Skeletal muscle tissue (tissue), 4 donors: ENCODE results near the gene AHDC1. TPM values are rescaled to one million over a fixed set of nuclear protein-coding genes. Genes with fewer than 3 reads are reported as not detected.
"Not testable (repeated sequence)": the region's sequence is repeated elsewhere in the genome, so short reads cannot be mapped to it uniquely, and the experiment has no call there.

Experiments
- H3K27ac ChIP-seq: one replicate; pipeline ENCODE4 v1.7.0; 2013; ENCODE audit warnings: mild to moderate bottlenecking, low read depth, low read length, inconsistent platforms
- H3K27me3 ChIP-seq, 3 donors: one replicate each; pipeline ENCODE4 v1.7.0; 2013; ENCODE audit warnings: low read length in 3 of 3; ENCODE audit not compliant: control insufficient read depth in 3 of 3, insufficient read depth in 3 of 3
- H3K36me3 ChIP-seq, 3 donors: one replicate each; pipeline ENCODE4 v1.7.0; 2013; ENCODE audit warnings: low read length in 3 of 3; ENCODE audit not compliant: control insufficient read depth in 3 of 3, insufficient read depth in 3 of 3
- H3K4me1 ChIP-seq, 3 donors: one replicate each; pipeline ENCODE4 v1.7.0; 2013; ENCODE audit warnings: low read length in 3 of 3, mild to moderate bottlenecking in 3 of 3; ENCODE audit not compliant: control insufficient read depth in 3 of 3, insufficient read depth in 3 of 3
- H3K4me3 ChIP-seq, 3 donors: one replicate each; pipeline ENCODE4 v1.7.0; 2013; ENCODE audit warnings: low read length in 3 of 3
- H3K9ac ChIP-seq, 3 donors: one replicate each; pipeline ENCODE4 v1.7.0; 2013; ENCODE audit warnings: low read length in 3 of 3, mild to moderate bottlenecking in 3 of 3, moderate library complexity in 2 of 3, low read depth in 1 of 3
- H3K9me3 ChIP-seq, 3 donors: one replicate each; pipeline ENCODE4 v1.7.0; 2013; ENCODE audit warnings: low read length in 3 of 3; ENCODE audit not compliant: control insufficient read depth in 3 of 3
- total RNA-seq: library from RNA; depleted of rRNA; stranded (reverse); fragments of >200 nt; gene quantifications from one replicate; pipeline ENCODE4 v1.2.3, GENCODE V29; 2014
- donor health status: Osteomylitis.

AHDC1 gene
- total RNA-seq, 1 donor from 2014 or later, result 19.8 TPM

DNA sequence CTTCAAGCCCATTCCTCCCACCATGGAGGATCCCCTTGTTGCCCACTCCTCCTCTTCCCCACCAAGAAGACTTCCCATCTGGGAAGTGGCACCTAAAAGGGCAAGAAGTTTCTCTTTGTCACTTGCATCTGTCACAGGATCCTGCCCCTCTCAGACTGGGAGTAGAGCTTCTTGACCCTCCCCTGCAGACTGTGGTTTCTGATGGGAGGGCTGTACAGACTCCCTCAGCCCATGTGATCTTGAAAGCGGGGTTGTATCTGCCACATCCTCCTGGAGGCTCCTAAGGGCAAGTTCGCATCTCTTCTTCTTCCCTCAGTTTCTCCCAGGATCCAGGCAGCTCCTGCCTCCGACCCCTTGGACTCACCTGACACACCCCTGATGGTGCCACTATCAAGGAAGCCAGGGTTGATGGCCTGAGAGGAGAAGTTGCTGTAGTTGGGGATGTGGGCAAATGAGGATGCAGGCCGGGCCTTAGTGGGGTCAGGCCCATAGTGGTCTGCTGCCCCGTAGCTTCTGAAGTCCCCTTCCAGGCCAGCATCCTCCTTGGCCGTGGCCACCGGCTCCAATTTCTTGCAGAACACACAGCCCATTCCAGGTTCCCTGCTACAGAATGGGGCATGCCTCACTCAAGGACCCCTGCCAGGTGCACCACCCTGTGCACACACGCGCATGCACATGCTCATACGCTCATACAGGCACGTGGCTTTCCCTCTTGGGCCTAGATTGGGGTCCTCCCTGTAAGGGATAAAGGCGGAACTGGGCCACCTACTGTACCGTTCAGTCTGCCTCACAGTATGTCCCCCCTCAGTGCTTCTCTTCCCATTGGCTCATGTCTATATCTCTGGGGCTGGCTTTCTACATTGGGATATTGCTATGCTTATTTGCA lies 19.6 kb upstream of the AHDC1 start:
- Histone ChIP-seq H3K27me3 (no peaks in the 10 kb centered on the region), H3K4me3 (no peak overlapping the region), H3K9me3 (no peaks in the 10 kb centered on the region), H3K27ac (no peak overlapping the region), H3K9ac (no peak overlapping the region), H3K36me3 (no peaks in the 10 kb centered on the region), H3K4me1 (peaks cover 8 to 11% (median 11%) of the 10 kb centered on the region in 3 donors)

GRCh38 chr1:27622828-27623227 lies 18.9 kb upstream of the AHDC1 start:
- H3K27me3 ChIP-seq, result no peaks in the 10 kb centered on the region
- H3K27ac ChIP-seq, result no peak overlapping the region

DNA sequence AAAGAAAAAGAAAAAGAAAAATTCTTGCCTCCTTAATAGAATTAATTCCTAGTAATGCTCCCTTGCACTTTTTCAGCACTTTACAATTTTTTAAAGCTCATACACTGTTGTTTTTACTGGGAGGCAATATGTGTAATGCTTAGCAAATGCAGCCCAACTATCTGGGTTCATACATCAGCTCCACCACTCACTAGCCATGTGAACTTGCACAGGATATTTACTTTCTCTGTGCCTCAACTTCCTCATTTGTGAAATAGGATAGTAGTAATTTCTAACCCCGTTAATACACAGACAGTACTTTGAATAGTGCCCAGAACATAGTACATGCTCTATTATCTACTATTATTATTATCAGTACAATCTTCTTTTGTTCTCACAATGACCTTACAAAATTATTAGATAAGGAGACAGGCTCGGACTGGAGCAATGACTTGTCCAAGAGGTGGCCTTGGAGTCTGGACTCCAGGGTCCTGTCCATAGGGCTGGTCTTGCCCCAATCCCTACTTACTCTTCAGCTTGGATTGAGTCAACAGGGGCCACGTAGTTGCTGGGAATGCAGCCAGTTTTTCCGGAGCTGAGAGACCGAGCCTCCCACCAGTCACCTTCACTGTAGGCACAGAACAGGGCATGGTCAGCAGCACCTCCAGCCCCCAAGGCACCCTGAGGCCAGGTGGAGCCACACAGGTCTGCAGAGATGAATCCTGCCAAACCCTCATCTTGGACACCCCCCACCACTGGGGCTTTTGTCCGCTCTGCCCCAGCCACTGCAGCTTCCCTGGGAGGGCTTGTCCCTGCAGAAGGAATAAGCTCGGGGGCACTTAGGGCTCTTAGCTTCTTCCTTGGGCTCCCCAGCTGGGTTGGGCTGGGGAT lies 17.3 kb upstream of the AHDC1 start:
- peaks cover 3 to 12% (median 6%) of the 10 kb centered on the region in 3 donors for H3K4me1 ChIP-seq

More at GRCh38 chr1:27622828-27623227, 18.9 kb upstream of the AHDC1 start:
- Histone ChIP-seq H3K36me3 (no peaks in the 10 kb centered on the region), H3K4me1 (peaks cover 3 to 12% (median 6%) of the 10 kb centered on the region in 3 donors), H3K4me3 (no peak overlapping the region), H3K9me3 (no peaks in the 10 kb centered on the region), H3K9ac (no peak overlapping the region)

GRCh38 chr1:27619782-27620438 lies 16.0 kb upstream of the AHDC1 start:
- not testable (repeated sequence) for H3K36me3 ChIP-seq, H3K9me3 ChIP-seq, H3K9ac ChIP-seq, H3K4me3 ChIP-seq, H3K27me3 ChIP-seq, H3K27ac ChIP-seq, H3K4me1 ChIP-seq

More for the DNA sequence above, 17.3 kb upstream of the AHDC1 start:
- Histone ChIP-seq H3K36me3 (no peaks in the 10 kb centered on the region), H3K27ac (no peak overlapping the region), H3K9me3 (no peaks in the 10 kb centered on the region), H3K4me3 (no peak overlapping the region), H3K9ac (no peak overlapping the region), H3K27me3 (no peaks in the 10 kb centered on the region)

DNA sequence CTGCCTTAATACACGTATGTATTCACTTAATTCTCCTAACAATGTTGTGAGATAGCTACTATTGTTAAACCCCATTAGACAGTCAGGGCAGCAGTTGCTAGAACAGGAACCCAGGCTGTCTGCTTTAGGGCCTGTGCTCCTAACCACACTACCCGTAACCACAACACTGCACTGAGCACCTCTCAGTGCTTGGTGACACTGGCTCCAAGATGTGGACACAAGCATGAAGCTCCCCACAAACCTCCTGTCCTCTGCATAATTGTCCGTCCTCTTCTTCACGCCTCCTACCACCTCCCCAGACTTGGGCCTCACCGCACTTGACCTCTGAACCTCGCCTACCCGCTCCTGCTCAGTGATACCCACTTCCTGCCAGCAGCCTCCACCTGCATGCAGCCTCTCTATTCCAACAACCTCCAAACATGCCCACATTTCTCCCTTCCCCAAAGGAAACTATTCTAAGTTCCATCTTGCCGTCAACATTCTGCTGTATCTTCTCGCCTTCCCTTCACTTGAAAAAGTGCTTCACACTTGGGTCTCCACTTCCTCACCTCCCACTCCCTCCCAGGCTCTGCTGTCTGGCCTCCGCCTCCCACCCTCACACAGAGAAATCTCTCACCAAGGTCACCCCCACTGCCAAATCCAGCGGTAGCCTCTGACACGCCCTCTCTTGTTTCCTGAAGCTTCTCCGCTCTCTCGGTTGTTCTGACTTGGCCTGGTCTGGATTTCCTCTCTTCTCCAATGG lies 14.6 kb upstream of the AHDC1 start:
- H3K27ac ChIP-seq, result no peak overlapping the region
- no peaks in the 10 kb centered on the region for H3K36me3 ChIP-seq
- H3K4me1 ChIP-seq, result peaks cover 2 to 5% (median 3%) of the 10 kb centered on the region in 3 donors
- H3K27me3 ChIP-seq, result peaks cover 0 to 3% (median 0%) of the 10 kb centered on the region in 3 donors
- H3K4me3 ChIP-seq, result no peak overlapping the region
- no peak overlapping the region for H3K9ac ChIP-seq
- no peaks in the 10 kb centered on the region for H3K9me3 ChIP-seq

GRCh38 chr1:27617420-27617819 lies 13.5 kb upstream of the AHDC1 start:
- Histone ChIP-seq H3K36me3 (no peaks in the 10 kb centered on the region), H3K4me3 (no peak overlapping the region), H3K27me3 (peaks cover 0 to 3% (median 0%) of the 10 kb centered on the region in 3 donors), H3K4me1 (peaks cover 2 to 5% (median 3%) of the 10 kb centered on the region in 3 donors), H3K9ac (no peak overlapping the region), H3K9me3 (no peaks in the 10 kb centered on the region), H3K27ac (no peak overlapping the region)

- Histone ChIP-seq H3K27me3 (peaks cover 0 to 3% (median 0%) of the 10 kb centered on the region in 3 donors), H3K9ac (no peak overlapping the region), H3K4me3 (no peak overlapping the region), H3K27ac (no peak overlapping the region), H3K36me3 (no peaks in the 10 kb centered on the region), H3K9me3 (no peaks in the 10 kb centered on the region), H3K4me1 (peaks cover 2 to 5% (median 3%) of the 10 kb centered on the region in 3 donors)
Measured at GRCh38 chr1:27616441-27616840, 12.5 kb upstream of the AHDC1 start.

DNA sequence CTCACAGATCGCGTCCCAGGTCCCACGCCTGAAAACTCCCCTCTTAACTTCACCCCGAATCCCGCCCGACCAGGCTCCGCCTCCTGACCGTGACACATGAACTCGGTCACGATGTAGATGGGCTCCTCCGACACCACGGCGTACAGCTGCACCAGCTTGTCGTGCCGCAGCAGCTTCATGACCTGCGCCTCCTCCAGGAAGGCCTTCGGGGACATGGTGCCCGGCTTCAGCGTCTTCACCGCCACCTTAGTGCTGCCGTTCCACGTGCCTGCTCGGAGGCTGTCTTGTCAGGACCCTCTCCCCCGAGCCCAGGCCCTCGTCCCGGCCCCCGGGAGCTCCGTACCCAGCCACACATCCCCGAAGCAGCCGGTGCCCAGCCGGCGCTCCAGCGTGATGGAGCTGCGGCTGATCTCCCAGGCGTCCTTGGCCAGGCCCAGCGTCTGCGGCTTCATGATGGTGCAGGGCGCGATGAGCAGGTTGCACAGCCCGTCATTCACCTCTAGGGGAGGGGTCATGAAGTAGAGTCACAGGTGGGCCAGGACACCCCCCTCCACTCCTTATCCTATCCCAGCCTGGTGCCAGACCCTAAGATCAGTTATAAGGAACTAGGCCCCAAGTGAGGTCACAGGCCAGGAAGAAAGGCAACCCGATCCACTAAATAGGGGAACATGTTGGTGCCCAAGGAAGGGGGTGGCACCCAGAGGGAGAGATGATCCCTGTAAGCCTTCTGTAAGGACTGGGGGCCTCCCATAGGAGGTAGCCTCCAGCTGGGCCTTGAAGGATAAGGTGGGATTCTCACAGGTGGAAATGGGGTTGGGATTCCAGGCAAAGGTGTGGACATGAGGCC lies 11.6 kb upstream of the AHDC1 start:
- no peak overlapping the region for H3K4me3 ChIP-seq
- no peak overlapping the region for H3K9ac ChIP-seq
- peaks cover 2 to 5% (median 3%) of the 10 kb centered on the region in 3 donors for H3K4me1 ChIP-seq
- peaks cover 0 to 3% (median 0%) of the 10 kb centered on the region in 3 donors for H3K27me3 ChIP-seq
- H3K36me3 ChIP-seq, result no peaks in the 10 kb centered on the region
- no peak overlapping the region for H3K27ac ChIP-seq
- no peaks in the 10 kb centered on the region for H3K9me3 ChIP-seq
